GM19099 (cell line): Measurements from ENCODE around the gene DCAF8.

Experiments used
- POLR2A ChIP-seq: IDR thresholded peaks from 3 replicates; pipeline ENCODE4 v1.6.1; 2011; ENCODE audit warnings: low read depth; ENCODE audit not compliant: insufficient read length; ENCODE audit errors: extremely low read depth

Gene DCAF8

GRCh38 chr1:160206036-160206389 lies 56.3 kb downstream of the DCAF8 start:
- TF ChIP-seq POLR2A = no peak

- peak; percentile 67 for TF ChIP-seq POLR2A
These were observed 56.9 kb downstream of the DCAF8 start, which contains the start of gene PEA15 for GRCh38 chr1:160205242-160206035. PEA15 (plus strand) TSS chr1:160205384; CDS start chr1:160211545, 6,161 bp downstream.

DNA sequence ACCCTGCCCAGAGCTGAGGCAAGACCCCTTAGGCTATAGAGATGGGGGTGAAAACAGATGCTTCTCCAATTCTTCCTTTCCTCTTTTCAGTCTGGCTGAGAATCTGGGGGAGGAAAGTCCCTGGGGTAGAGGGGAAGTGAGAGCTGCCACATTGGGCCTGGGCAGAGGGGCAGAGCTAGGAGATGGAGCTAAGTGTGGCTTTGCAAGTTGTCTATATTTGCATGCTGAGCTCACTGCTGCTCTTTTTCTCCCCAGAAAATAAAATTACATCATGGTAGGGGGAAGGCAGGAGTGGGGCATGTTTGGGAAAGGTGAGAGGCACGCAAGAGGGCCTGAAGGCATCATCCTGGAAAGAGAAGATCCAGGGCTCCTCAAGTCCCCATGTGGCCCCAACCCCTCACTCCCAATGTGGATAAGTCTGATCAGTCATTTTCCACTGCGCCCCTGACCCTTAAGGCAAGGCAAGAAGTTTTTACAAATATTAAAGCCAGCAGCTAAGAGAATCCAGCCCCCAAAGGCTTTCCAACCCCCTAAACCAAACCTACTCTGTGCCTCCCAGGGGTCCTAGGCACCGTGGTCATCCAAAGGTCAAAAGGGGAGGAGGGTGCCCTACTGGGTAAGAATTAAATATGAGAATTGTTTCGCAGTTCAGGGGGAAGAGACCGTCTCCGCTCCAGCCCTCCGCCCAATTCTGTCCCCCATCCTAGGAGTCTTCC lies 57.7 kb downstream of the DCAF8 start:
- no peak for TF ChIP-seq POLR2A

GRCh38 chr1:160200786-160201185 lies 61.6 kb downstream of the DCAF8 start:
- no peak for TF ChIP-seq POLR2A

DNA sequence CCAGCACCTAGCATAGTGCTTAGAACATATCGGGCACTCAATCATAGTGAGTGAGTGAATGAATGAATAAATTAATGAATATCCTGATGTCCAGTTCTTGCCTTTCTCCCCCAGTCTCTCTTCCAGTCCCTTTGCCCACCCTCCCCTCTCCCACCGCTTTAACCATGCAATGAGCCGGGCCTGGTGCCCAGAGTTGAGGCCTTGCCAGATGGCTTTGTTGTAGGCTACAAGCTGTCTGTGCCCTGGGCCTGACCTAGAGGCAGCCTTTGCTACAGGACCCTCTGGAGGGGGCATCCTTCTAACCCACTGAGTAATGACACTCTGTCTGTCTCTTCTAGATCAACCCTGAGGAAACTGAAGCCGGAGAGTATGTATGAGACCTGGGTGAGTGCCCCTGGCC lies 65.1 kb downstream of the DCAF8 start:
- no peak for TF ChIP-seq POLR2A

DNA sequence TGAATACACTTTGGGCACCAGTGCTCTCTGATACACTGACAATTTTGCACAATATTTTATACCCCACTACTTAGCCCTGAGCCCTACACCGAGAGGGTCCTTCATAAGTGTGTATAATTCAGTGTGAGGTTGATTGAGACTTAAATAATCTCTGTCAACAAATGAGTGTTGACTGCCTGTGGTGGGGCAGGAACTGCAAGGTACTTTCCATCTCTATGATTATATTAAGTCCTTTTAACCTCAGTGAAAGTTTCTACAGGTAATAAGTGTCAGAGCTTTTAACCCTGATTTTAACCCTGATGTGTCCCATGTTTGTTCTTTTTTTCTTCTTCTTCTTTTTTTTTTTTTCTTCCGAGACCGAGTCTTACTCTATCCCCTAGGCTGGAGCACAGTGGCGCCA lies 66.2 kb downstream of the DCAF8 start:
- no peak for TF ChIP-seq POLR2A

- no peak for TF ChIP-seq POLR2A
These were observed 67.7 kb downstream of the DCAF8 start for GRCh38 chr1:160194737-160195059.

DNA sequence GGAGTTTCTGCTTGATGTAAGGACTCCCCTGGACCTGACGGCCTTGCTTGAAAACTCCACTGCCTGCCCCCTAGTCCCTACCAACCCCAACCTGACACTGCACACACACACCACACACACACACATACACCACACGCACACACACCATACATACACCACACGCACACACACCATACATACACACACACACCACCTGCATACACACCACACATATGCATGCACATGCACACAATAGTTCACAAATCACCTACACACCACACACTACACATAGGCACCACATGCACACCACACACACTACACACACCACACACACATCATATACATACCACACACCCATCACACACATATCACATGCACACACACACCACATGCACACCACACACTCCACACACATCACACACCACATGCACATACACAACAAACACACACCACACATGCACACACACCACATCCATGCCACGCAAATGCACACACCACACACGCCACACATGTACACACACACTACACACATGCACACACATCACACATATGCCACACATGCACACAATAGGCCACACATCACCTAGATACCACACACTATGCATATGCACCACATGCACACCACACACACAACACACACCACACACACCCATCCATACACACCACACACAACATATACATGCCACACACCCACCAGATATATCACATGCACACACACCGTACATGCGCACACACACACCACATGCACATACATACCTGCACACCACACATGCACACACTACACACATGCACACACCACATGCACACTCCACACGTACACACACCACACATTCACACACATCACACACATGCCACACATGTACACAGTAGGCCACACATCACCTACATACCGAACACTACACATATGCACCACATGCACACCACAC lies 68.3 kb downstream of the DCAF8 start:
- no peak for TF ChIP-seq POLR2A

DNA sequence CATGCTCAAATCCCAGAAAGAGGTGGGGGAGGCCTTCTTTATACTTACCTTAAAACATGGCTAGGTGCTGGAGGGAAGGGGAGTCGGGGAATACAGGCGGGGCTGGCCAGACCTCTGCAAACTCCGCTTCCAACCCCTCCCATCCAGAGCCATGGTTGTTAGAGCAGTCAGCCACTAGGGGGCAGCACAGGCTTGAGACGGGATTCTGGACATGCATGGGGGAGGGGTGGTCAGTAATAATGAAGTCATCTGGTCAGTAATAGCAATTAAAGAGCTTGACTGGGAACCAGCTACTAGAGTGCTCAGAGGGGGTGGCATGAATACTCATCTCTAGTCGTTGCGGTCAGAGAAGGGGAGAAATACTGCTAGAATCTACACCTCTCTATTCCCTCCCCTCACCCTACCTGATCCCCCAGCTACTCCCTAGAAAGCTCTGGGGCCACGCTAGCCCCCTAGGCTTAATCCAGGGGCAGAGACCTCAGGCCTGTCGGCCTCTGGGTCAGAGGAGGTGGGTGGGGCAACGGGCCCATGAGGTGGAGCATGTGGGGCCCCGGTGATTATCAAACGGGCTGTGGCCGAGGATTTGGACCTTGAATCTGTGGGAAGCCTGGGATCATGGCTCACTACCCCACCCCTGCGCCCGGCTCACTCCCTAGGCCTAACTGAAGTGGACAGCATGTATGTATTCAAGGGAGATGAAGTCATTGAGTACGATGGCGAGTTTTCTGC lies 69.1 kb downstream of the DCAF8 start:
- no peak for TF ChIP-seq POLR2A

DNA sequence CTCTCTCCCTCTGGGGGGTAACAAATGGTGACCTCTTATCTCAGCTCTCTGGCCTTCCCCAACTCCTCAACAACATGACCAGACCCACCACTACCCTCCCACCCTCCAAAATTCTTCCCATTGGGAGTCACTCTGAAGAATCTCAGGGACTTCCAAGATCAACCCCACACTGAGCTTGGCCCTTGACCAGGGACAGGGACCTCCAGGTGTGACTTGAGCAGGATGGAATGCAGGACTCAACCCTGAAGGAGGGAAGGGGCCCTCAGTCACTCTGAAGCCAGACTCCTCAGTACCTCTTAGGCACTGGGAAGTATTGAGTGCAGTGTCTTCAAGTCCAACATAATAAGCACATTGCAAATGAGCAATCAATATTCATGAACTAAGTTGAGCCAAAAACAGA lies 70.1 kb downstream of the DCAF8 start:
- TF ChIP-seq POLR2A = no peak

GRCh38 chr1:160191756-160192155 lies 70.6 kb downstream of the DCAF8 start:
- TF ChIP-seq POLR2A = no peak

GRCh38 chr1:160189649-160190625 lies 72.4 kb downstream of the DCAF8 start, which contains the start of gene CASQ1:
CASQ1 (plus strand) TSS chr1:160190575; CDS start chr1:160190752, 177 bp downstream.
- no peak for TF ChIP-seq POLR2A

DNA sequence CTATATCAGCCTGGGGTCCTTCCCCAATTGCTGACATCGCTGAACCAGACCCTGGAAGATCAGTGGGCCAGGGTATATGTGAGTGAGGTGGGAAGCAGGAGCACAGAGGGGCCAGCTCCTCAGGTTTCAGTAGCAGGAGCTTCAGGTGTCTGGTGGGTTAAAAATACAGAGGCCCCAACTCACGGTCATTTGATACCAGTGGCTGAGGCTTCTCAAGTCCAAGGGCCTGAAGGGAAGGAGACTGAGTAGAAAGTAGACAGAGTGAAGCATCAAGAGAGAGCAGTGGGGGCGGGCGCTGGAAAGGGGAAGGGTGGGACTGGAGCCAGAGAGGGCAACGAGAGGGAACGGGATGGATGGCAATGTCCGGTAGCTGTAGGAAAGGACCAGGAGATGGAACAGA lies 74.0 kb downstream of the DCAF8 start:
- no peak for TF ChIP-seq POLR2A
